A549 (cell line): ENCODE results near the gene CD63. TPM values are rescaled to one million over a fixed set of nuclear protein-coding genes. Genes with fewer than 3 reads are reported as not detected.

ENCODE experiments used
- ATAC-seq, 2 experiments: fragments of 200-7000 bp in 1 of 2; fragments of >200 bp in 1 of 2; cut with Nextera tagmentation in 1 of 2; cut with Tn5 transposase in 1 of 2; 3 replicates each; pipeline versions ENCODE4 v1.8.0 to v1.9.1; 2018 to 2020; ENCODE audit warnings: mild to moderate bottlenecking in 1 of 2, moderate library complexity in 1 of 2
- CTCF ChIA-PET: fragments of 300-600 bp; sonication (Branson Sonifier 250); formaldehyde crosslinking; extraction: SDS; loops from one replicate; lab custom pipeline; 2021; ENCODE audit warnings: antibody characterized with exemption, inconsistent platforms; lab: Yijun Ruan, JAX
- POLR2A ChIA-PET: fragments of 350-600 bp; formaldehyde crosslinking; extraction: SDS; loops from one replicate; lab custom pipeline; 2021; ENCODE audit warnings: antibody characterized with exemption, inconsistent platforms; lab: Yijun Ruan, JAX
- DNase-seq, 2 experiments: peaks; one replicate each; pipeline versions ENCODE4 v3.0.0 to v3.0.0-alpha.2; 2011 to 2016; ENCODE audit warnings: low read depth in 1 of 2, low spot score in 1 of 2
- FAIRE-seq: peaks from 2 replicates; lab custom pipeline; 2011; peaks lifted over from hg19 to GRCh38; lab: Jason Lieb, UNC
- H3K27ac ChIP-seq, 2 experiments: fragments of >200 bp; sonication (Bioruptor Twin); formaldehyde crosslinking; 3 replicates each; pipeline ENCODE4 v1.5.1; 2016 to 2017
- H3K4me1 ChIP-seq: fragments of >200 bp; sonication (Bioruptor Twin); formaldehyde crosslinking; 3 replicates; pipeline ENCODE4 v1.6.1; 2016
- H3K4me2 ChIP-seq: fragments of >200 bp; sonication (Bioruptor Twin); formaldehyde crosslinking; 3 replicates; pipeline ENCODE4 v1.6.1; 2016
- H3K4me3 ChIP-seq: fragments of >200 bp; sonication (Bioruptor Twin); formaldehyde crosslinking; 3 replicates; pipeline ENCODE4 v1.5.1; 2016
- H3K9me3 ChIP-seq: fragments of >200 bp; sonication (Bioruptor Twin); formaldehyde crosslinking; 3 replicates; pipeline ENCODE4 v1.6.1; 2016
- ATOH8 ChIP-seq: fragments of 250-450 bp; sonication (Bioruptor Pico); IDR thresholded peaks from 2 replicates; pipeline ENCODE4 v1.5.0; 2020; ENCODE audit warnings: low read depth, mild to moderate bottlenecking, moderate library complexity
- BCL3 ChIP-seq: fragments of >200 bp; sonication (Bioruptor Twin); formaldehyde crosslinking; IDR thresholded peaks from 3 replicates; pipeline ENCODE4 v1.6.1; 2016
- CBX8 ChIP-seq: fragments of 200-600 bp; sonication (generic); IDR thresholded peaks from 2 replicates; pipeline ENCODE4 v1.6.1; 2016
- CHD2 ChIP-seq: fragments of 150-350 bp; IDR thresholded peaks from 2 replicates; pipeline ENCODE4 v1.6.1; 2014; ENCODE audit warnings: low read length; ENCODE audit not compliant: partially characterized antibody
- CHD4 ChIP-seq: fragments of 200-600 bp; sonication (generic); IDR thresholded peaks from 2 replicates; pipeline ENCODE4 v1.6.1; 2016; ENCODE audit warnings: antibody characterized with exemption, mild to moderate bottlenecking, borderline replicate concordance
- CTCF ChIP-seq: fragments of >200 bp; sonication (Bioruptor Twin); formaldehyde crosslinking; IDR thresholded peaks from 3 replicates; pipeline ENCODE4 v1.5.1; 2016
- ESRRA ChIP-seq: fragments of 150-350 bp; IDR thresholded peaks from 2 replicates; pipeline ENCODE4 v1.6.1; 2014; ENCODE audit warnings: mild to moderate bottlenecking, low read length, borderline replicate concordance
- FOXS1 ChIP-seq: fragments of 250-450 bp; sonication (Bioruptor Pico); IDR thresholded peaks from 2 replicates; pipeline ENCODE4 v1.5.0; 2020; ENCODE audit warnings: mild to moderate bottlenecking, moderate library complexity
- GATA3 ChIP-seq: IDR thresholded peaks from 2 replicates; pipeline ENCODE4 v1.6.1; 2012; ENCODE audit warnings: borderline replicate concordance
- HMGXB4 ChIP-seq: fragments of 250-450 bp; sonication (Bioruptor Pico); IDR thresholded peaks from 2 replicates; pipeline ENCODE4 v1.5.0; 2021; ENCODE audit warnings: mild to moderate bottlenecking, moderate library complexity, borderline replicate concordance
- HOXA7 ChIP-seq: fragments of 250-450 bp; sonication (Bioruptor Pico); IDR thresholded peaks from 2 replicates; pipeline ENCODE4 v1.5.0; 2020; ENCODE audit warnings: mild to moderate bottlenecking, moderate library complexity
- HOXB5 ChIP-seq: fragments of 250-450 bp; sonication (Bioruptor Pico); IDR thresholded peaks from 2 replicates; pipeline ENCODE4 v1.5.0; 2020; ENCODE audit warnings: mild to moderate bottlenecking, moderate library complexity
- JUN ChIP-seq, 2 experiments: fragments of >200 bp; sonication (Bioruptor Twin); formaldehyde crosslinking; IDR thresholded peaks; 2 replicates in 1 of 2; 3 replicates in 1 of 2; pipeline ENCODE4 v1.6.1; 2016 to 2017
- JUNB ChIP-seq: fragments of >200 bp; sonication (Bioruptor Twin); formaldehyde crosslinking; IDR thresholded peaks from 2 replicates; pipeline ENCODE4 v1.6.1; 2016
- KDM1A ChIP-seq: fragments of 200-600 bp; sonication (generic); IDR thresholded peaks from 2 replicates; pipeline ENCODE4 v1.6.1; 2016; ENCODE audit warnings: low read depth, mild to moderate bottlenecking
- KDM5A ChIP-seq: fragments of 200-600 bp; sonication (generic); IDR thresholded peaks from 2 replicates; pipeline ENCODE4 v1.6.1; 2016; ENCODE audit warnings: antibody characterized with exemption, mild to moderate bottlenecking
- MAZ ChIP-seq: fragments of 150-350 bp; IDR thresholded peaks from 2 replicates; pipeline ENCODE4 v1.6.1; 2014; ENCODE audit warnings: antibody characterized with exemption, low read depth, low read length, borderline replicate concordance
- PHF8 ChIP-seq: fragments of 200-600 bp; sonication (generic); IDR thresholded peaks from 2 replicates; pipeline ENCODE4 v1.6.1; 2016; ENCODE audit warnings: low read depth, mild to moderate bottlenecking, antibody characterized with exemption, moderate library complexity, borderline replicate concordance
- RAD21 ChIP-seq, 2 experiments: fragments of >200 bp in 1 of 2; sonication (Bioruptor Twin) in 1 of 2; formaldehyde crosslinking in 1 of 2; IDR thresholded peaks in 1 of 2; conservative IDR thresholded peaks in 1 of 2; 2 replicates in 1 of 2; 3 replicates in 1 of 2; pipeline ENCODE4 v1.6.1; 2012 to 2018; ENCODE audit warnings: inconsistent platforms in 1 of 2
- RNF2 ChIP-seq: fragments of 200-600 bp; sonication (generic); IDR thresholded peaks from 2 replicates; pipeline ENCODE4 v1.6.1; 2016; ENCODE audit warnings: low read depth, mild to moderate bottlenecking, antibody characterized with exemption, moderate library complexity, borderline replicate concordance
- SMC3 ChIP-seq: fragments of >200 bp; sonication (Bioruptor Twin); formaldehyde crosslinking; IDR thresholded peaks from 3 replicates; pipeline ENCODE4 v1.6.1; 2018; ENCODE audit warnings: inconsistent platforms
- TFCP2L1 ChIP-seq: fragments of 250-450 bp; sonication (Bioruptor Pico); IDR thresholded peaks from 2 replicates; pipeline ENCODE4 v1.5.0; 2021; ENCODE audit warnings: mild to moderate bottlenecking
- ZC3H11A ChIP-seq: fragments of 450-650 bp; IDR thresholded peaks from 2 replicates; pipeline ENCODE4 v1.6.1; 2014; ENCODE audit warnings: antibody characterized with exemption, mild to moderate bottlenecking
- ZFP36 ChIP-seq: fragments of 450-650 bp; IDR thresholded peaks from 2 replicates; pipeline ENCODE4 v1.6.1; 2014; ENCODE audit warnings: borderline replicate concordance; ENCODE audit not compliant: partially characterized antibody
- ZSCAN20 ChIP-seq: fragments of 250-450 bp; sonication (Bioruptor Pico); IDR thresholded peaks from 2 replicates; pipeline ENCODE4 v1.8.0; 2022; ENCODE audit warnings: mild to moderate bottlenecking, moderate library complexity
- WGBS: methylation state at CpG from one replicate; pipeline ENCODE4 v1.1.6; 2017; ENCODE audit errors: missing lambda C conversion rate; 5-methylcytosine and 5-hydroxymethylcytosine counted together
- polyA plus RNA-seq, 4 experiments: library from polyadenylated mRNA; depleted of rRNA in 3 of 4; stranded (reverse); fragments of >200 nt; fragmentation: RNase III in 1 of 4; extraction: RNeasy Plus Mini Kit Qiagen cat#74134 plus additional on column Dnase treatment in 1 of 4; gene quantifications; 2 replicates in 3 of 4; 3 replicates in 1 of 4; pipeline ENCODE4 v1.2.3, GENCODE V29; 2011 to 2017

Gene CD63
- polyA plus RNA-seq, 2 of the 4 experiments (the other 2 are of a cell fraction), result 530 to 724 TPM

- no peak for ATAC-seq
- Histone ChIP-seq H3K4me2 (no peak overlapping the region), H3K4me3 (no peak overlapping the region)
- ChIA-PET CTCF (interaction anchor here (1.4 to 2.0 kb wide), 4 partner anchors 16 to 38 kb away, joined by 3 to 7 read pairs (median 4); a partner anchor contains a TSS), POLR2A (no interaction called here)
- TF ChIP-seq RNF2 (no peak), CHD2 (no peak), CTCF (no peak), FOXS1 (CRISPR knock-in tag) (no peak), ESRRA (no peak), ZC3H11A (no peak), ATOH8 (CRISPR knock-in tag) (no peak), ZFP36 (no peak), HMGXB4 (CRISPR knock-in tag) (no peak), KDM5A (no peak), HOXA7 (CRISPR knock-in tag) (no peak), SMC3 (no peak)
- TF ChIP-seq, all 56 proteins: peak for 0
- H3K27ac ChIP-seq, result no peak overlapping the region
- peaks cover 12% of the 10 kb centered on the region; the same call in 2 of the 3 replicates for H3K4me1 ChIP-seq
- H3K9me3 ChIP-seq, result no peaks in the 10 kb centered on the region
- FAIRE-seq (no peak), DNase-seq (no peak)
- WGBS, result 73% methylated on average over 19 of the region's 21 CpGs
Measured at GRCh38 chr12:55700255-55701018, 28.4 kb downstream of the CD63 start.

GRCh38 chr12:55699471-55700055 is 29.2 kb downstream of the CD63 start:
- Histone ChIP-seq H3K4me3 (no peak overlapping the region), H3K27ac (no peak overlapping the region), H3K4me2 (no peak overlapping the region), H3K9me3 (no peaks in the 10 kb centered on the region), H3K4me1 (peaks cover 9% of the 10 kb centered on the region; the same call in 2 of the 3 replicates)
- no peak for FAIRE-seq
- CTCF ChIA-PET, result interaction anchor here (1.2 to 2.0 kb wide), 5 partner anchors 15 to 22 kb away, joined by 3 to 7 read pairs (median 3); partner anchors contain the start of gene BLOC1S1
- DNase-seq, result no peak
- 41% methylated on average over 5 of the region's 5 CpGs for WGBS
- POLR2A ChIA-PET, result no interaction called here
- ATAC-seq, result no peak
- TF ChIP-seq KDM1A (no peak), RAD21 (conservative IDR thresholded peaks at IDR 0.05 in 1 of 2, IDR thresholded peaks at IDR 0.05 in 1 of 2) (no peak)

GRCh38 chr12:55698965-55699364 is 29.8 kb downstream of the CD63 start:
- Histone ChIP-seq H3K9me3 (no peaks in the 10 kb centered on the region), H3K4me3 (no peak overlapping the region), H3K27ac (no peak overlapping the region), H3K4me2 (no peak overlapping the region), H3K4me1 (peaks cover 3% of the 10 kb centered on the region; the same call in 1 of the 3 replicates)
- WGBS, result 22% methylated on average over 1 of the region's 1 CpG
- CTCF ChIA-PET, result interaction anchor here (1.2 to 2.0 kb wide), 3 partner anchors 16 to 23 kb away, joined by 3 to 7 read pairs (median 3); partner anchors contain the start of gene BLOC1S1
- no peak for DNase-seq
- FAIRE-seq, result no peak
- ATAC-seq, result 0 out of 6 replicates have a peak, but pooled peaks of 1 of the 2 experiments have one; percentile 4
- POLR2A ChIA-PET, result no interaction called here
- no peak for TF ChIP-seq CBX8
- TF ChIP-seq BCL3, result no peak
- no peak for TF ChIP-seq RAD21 (conservative IDR thresholded peaks at IDR 0.05 in 1 of 2, IDR thresholded peaks at IDR 0.05 in 1 of 2)
- no peak for TF ChIP-seq JUNB
- no peak for TF ChIP-seq PHF8
- TF ChIP-seq ZSCAN20, result no peak
- no peak for TF ChIP-seq KDM5A
- TF ChIP-seq MAZ, result no peak
- no peak for TF ChIP-seq GATA3
- TF ChIP-seq HOXB5 (CRISPR knock-in tag), result no peak
- no peak for TF ChIP-seq JUN (IDR thresholded peaks at IDR 0.05)
- TF ChIP-seq TFCP2L1 (CRISPR knock-in tag), result no peak
- no peak for TF ChIP-seq KDM1A
- no peak for TF ChIP-seq ZFP36
- TF ChIP-seq ESRRA, result no peak
- TF ChIP-seq CHD4, result no peak
